Fibroblast of peridontal ligament (primary cell): Measurements from ENCODE around the gene CLEC14A.

Experiments
- DNase-seq: peaks from one replicate; pipeline ENCODE4 v3.0.0-alpha.2; 2010; ENCODE audit errors: extremely low read depth

CLEC14A gene, protein sequence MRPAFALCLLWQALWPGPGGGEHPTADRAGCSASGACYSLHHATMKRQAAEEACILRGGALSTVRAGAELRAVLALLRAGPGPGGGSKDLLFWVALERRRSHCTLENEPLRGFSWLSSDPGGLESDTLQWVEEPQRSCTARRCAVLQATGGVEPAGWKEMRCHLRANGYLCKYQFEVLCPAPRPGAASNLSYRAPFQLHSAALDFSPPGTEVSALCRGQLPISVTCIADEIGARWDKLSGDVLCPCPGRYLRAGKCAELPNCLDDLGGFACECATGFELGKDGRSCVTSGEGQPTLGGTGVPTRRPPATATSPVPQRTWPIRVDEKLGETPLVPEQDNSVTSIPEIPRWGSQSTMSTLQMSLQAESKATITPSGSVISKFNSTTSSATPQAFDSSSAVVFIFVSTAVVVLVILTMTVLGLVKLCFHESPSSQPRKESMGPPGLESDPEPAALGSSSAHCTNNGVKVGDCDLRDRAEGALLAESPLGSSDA

DNA sequence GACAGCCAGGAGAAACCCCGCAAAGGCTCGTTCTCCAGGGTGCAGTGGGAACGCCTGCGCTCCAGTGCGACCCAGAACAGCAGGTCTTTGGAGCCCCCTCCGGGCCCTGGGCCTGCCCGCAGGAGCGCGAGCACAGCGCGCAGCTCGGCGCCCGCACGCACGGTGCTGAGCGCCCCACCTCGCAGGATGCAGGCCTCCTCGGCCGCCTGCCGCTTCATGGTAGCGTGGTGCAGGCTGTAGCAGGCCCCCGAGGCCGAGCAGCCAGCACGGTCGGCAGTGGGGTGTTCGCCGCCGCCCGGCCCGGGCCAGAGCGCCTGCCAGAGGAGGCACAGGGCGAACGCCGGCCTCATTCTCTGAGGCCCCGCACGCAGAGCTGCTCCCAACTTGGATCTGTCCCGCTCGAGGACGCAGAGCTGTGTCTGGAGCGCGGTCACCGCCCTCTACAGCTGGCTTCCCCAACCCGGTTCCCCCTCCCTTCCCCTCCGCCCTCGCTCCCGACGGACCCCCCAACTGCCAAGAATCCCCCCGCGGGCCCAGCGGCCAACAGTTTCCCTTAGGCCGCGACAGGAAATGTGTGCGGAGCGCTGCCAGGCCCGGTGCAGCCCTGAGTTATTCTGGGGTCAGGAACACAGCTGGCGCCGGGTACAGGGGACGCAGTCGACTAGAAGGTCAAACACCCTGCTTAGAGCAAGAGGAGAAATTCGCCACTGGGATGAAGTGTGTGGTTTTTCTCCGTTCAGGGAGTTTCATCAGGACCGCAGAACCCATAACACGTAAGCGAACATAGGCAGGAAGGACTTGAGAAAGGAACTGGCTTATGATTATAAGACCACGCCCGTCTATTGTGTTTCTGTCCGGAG is at the start of gene CLEC14A:
CLEC14A (minus strand) TSS at position 421 of the 860 bp plus-strand sequence; CDS start at position 350, 71 bp downstream.
- DNase-seq = no peak

DNA sequence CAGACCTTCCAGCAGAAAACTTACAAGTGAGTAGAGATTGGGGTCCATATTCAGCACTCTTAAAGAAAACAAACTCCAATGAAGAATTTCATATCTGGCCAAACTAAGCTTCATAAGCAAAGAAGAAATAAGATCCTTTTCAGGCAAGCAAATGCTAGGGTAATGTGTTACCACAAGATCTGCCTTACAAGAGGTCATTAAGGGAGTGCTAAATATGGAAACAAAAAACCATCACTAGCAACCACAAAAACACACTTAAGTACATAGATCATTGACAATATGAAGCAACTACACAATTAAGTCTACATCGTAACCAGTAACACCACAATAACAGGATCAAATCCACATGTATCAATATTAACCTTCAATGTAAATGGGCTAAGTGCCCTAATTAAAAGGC is 47.1 kb upstream of the CLEC14A start:
- DNase-seq = no peak

DNA sequence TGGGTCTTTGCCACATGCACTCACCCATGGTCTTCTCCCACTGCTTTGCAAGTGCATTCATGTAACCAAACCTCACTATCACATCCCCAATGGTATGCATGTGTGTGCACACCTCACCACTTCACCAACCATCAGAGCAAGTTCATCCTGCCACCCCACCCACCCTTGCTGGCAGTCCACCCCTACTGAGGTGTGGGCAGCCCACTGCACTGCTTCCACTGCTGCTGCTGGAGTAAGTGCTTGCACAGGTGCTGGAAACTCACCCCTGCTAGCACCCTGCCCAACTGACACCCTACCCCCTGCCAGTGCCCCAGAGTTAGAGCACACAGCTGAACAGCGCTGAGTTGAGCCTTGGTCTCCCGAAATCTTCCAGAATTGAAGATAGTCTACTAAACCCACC is 46.1 kb upstream of the CLEC14A start:
- DNase-seq = no peak

DNA sequence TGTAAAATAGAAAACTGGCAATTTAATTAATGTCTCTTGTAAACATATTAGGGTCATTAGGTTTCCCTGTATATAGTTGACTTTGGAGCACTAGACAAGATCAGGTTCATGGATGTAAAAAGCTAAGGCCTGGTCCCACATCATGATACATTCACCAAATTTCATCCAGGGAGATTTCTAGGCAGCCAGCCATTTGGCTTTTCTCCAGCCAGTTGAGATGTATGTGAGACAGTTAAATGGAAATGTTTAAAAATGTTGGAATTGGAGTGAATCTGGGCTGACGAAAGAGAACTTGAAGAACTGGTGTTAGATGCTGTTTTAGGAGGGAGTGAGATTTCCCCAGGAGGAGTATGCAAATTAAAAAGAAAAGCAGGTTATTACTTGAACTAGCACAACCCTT is 41.8 kb upstream of the CLEC14A start:
- peak; percentile 11 for DNase-seq

DNA sequence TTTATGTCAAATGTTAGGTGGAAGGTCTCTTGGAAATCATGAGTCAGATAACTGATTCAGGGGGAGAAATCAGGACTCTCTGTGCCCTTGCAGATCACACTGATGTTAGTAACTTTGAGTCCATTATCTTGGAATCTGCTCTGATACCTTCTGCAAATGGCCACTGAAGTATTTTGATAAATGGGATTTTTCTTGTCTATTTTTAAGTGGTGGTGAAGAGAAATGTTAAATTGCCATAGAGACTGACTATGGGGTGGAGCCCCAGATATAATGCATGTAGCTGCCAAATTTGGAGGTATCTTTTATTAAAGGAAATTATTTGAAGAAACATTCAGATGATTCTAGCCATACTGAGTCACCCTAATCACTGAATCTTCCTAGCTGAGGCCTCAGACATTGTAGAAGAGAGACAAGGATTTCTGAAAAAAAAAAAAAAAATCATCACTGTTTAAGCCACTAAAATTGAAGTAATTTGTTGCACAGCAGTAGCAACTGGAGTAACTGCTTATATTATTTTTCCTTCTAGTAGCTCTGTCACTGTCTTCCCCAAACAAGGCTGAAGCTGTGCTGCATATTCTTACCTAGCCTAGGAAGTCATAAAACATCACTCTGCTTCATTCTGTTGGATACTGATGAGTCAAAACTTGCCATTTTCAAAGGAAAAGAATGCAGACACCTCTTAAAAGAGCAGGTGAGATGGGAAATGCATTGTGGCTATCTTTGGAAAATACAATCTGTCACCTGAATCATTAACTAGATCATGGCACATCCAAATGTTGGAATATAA is 36.0 kb upstream of the CLEC14A start:
- DNase-seq = no peak

DNA sequence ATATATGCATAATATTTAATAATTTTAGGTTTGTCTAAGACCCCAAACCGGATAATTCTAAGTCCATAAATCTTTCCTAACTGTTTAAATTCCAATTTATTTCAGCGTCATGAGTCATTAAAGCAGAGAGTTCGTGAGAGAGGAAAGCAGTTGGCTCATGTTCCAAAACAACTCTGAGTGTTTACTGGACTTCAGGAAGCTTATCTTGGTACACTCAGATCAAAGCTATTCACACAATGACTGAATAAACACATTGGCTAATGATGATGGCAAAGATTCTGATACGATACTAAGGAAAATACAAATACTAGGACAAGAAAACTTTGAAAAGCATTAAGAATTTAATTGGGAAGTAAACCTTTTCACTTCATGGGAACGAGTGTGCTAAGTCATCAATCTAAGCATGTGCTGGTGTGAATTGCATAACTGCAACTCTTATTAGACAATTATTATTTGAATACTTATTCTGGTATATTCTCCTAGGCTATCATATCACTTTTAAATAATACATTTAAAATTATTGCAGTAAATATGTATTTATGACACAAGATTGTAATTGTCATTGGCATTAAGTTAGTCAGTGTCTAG is 34.8 kb upstream of the CLEC14A start:
- DNase-seq = peak; percentile 54

DNA sequence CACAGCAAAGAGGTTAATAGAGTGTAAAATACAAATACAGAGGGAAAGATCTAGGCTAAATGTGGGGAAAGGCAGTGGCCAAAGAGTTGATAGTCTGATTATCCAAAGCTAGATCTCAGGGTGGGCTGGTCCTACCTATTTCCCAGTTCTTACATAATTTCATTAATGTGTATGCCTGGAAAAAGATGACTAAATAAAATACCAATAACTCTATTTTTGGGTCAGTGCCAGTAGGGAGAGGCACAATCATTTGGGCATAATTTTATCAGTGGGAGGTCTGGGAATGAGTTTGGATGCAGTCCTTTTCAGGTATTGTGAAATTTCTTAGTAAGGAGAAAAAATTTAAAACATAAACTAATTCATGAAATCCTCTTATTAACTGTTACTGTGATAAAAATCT is 30.6 kb upstream of the CLEC14A start:
- no peak for DNase-seq

DNA sequence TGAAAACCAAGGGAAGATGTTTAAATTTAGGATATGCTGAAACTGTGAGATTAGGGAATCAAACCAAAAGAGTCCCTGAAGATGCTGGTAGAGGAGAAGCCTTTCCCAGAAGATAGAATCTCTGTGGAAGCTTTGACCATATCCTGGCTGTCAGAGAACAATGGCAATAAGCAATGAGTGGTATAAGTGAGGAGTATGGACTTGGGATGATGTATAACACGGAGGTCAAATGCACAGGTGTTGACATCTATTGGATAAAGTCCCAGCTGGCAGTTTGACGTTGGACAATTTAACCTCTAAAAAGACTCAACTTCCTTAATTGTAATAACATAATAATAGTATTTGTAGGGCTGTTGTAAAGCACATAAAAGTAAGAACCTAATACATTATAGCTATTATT is 30.1 kb upstream of the CLEC14A start:
- no peak for DNase-seq

DNA sequence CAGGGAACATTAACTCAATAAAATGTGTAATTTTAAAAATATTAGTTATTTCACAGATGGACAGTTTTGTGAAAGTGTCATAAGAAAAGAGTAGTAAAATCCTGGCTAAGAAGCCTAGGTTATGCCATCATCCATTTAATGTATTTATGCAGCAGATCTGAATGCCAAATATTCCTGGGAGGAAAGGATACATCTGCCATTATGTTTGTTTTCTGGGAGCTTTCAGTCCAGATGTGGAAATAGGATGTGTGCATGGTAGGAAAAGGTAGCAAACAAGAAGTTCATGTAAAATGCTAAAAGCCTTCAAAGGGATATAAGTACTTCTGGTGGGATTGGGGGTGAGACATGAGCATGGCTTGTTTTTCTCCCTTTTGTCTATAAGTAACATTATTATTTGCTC is 27.0 kb upstream of the CLEC14A start:
- DNase-seq = no peak

DNA sequence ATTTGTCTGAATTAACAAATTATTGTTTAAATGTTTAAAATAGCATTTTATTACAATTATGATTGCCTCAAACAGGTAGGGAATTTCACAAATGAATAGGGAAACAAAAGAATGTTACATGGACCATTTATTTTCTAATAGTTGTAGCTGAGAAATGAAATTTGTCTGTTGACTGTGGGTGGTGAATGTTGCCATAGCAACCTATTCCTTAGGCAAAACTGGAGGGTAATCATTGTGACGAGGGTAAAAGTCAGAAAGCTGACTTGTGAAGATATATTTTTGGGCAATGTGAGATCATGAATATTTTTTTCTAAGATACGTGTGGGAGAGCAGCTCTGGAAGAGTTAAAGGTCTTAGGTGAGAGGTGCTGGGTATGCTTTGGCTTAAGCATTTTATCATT is 24.2 kb upstream of the CLEC14A start:
- no peak for DNase-seq

DNA sequence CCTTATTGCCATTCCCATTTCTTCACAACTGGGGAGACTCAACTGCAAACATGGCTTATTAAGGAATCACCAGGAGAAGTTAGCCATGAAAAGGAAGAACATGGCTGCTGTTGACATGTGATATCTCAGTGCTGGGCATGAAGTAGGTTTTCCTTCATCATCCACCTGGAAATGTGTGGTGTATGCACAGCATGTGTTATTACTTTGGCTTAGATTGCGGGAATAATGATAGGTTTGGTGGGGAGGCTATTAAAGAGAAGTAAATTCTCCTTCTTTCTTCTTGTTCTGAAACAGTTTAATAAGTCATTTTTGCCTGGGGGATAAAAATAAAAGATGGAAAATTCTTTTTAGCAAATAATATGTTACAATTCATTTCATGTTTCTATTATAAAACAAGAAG is 23.7 kb upstream of the CLEC14A start:
- no peak for DNase-seq

DNA sequence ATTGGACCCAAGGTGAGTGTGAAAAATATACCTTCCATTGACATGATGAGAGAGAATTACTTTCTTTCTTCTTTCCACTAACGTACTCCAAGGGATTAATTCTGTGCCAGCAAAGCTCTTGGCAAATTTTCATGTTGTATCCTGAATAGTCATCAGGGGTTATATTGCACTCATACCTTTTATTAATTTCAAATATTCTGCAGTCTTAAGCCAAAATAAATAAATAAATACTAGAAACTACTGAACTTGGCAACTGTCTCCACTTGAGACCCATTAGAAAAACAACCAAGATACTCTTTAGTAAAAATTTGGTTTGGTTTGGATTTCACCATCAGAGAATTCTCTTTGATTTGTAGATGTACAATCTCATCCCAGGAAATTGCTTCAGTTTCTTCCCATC is 22.1 kb upstream of the CLEC14A start:
- no peak for DNase-seq

DNA sequence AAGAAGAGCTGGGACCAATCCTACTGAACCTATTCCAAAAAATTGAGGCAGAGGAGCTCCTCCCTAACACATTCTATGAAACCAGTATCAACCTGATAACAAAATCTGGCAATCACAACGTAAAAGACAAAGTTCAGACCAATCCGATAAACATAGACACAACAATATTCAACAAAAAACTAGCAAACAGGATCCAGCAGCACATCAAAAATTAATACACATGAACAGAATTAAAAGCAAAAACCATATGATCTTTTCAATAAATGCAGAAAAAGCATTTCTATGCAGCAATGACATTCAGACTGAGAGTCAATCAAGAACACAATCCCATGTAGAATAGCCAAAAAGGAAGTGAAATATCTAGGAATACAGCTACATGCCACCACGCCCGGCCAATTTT is 7.0 kb upstream of the CLEC14A start:
- no peak for DNase-seq

DNA sequence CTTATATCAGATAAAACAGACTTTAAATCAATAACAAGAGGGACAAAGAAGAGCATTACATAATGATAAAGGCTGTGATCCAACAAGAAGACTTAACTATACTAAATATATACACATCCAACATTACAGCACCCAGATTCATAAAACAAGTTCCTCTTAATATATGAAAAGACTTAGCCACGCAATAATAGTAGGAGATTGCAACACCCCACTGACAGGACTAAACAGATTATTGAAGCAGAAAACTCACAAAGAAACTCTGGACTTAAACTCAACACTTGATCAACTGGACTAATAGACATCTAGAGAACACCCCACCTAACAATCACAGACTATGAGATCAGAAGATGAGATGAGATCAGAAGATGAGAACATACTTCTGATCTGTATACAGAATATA is 5.7 kb upstream of the CLEC14A start:
- no peak for DNase-seq

DNA sequence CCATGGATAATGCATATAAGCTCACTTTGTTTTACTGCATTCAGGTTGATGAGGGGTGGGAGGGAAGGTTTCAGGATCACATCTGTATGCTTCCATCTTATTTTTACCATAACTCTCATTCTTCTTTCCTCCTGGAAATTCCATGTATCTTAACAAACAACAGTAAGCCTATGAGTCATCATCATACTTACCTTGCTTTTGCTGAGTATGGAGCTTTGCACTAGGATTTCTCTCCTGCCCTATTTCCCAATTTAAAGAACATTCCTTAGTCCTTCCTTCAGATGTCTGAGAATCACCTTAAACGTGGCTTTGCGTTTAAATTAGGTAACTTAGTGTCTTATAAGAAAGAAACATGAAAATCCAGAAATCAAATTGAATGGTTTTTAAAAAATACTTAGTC is 1.6 kb upstream of the CLEC14A start:
- no peak for DNase-seq

DNA sequence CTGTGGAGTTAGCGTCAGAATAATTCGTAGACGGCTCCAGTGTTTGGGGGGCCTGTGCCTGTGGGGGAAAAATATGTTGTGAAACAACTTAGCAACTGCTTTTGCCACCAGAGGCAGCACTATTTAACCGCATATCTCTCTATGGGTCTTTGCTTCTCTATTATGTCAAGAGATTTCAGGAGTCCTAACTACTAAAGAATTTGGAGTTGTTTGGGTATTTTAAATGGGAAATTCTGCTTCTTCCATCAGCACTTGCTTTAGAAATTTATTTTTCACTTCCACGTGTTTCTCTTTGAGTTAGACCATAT is 594 bp upstream of the CLEC14A start:
- no peak for DNase-seq

DNA sequence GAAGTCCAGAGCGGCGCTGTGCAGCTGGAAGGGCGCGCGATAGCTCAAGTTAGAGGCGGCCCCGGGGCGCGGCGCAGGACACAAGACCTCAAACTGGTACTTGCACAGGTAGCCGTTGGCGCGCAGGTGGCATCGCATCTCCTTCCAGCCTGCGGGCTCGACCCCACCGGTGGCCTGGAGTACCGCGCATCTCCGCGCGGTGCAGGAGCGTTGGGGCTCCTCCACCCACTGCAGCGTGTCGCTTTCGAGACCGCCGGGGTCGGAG is 553 bp downstream of the CLEC14A start:
- no peak for DNase-seq

DNA sequence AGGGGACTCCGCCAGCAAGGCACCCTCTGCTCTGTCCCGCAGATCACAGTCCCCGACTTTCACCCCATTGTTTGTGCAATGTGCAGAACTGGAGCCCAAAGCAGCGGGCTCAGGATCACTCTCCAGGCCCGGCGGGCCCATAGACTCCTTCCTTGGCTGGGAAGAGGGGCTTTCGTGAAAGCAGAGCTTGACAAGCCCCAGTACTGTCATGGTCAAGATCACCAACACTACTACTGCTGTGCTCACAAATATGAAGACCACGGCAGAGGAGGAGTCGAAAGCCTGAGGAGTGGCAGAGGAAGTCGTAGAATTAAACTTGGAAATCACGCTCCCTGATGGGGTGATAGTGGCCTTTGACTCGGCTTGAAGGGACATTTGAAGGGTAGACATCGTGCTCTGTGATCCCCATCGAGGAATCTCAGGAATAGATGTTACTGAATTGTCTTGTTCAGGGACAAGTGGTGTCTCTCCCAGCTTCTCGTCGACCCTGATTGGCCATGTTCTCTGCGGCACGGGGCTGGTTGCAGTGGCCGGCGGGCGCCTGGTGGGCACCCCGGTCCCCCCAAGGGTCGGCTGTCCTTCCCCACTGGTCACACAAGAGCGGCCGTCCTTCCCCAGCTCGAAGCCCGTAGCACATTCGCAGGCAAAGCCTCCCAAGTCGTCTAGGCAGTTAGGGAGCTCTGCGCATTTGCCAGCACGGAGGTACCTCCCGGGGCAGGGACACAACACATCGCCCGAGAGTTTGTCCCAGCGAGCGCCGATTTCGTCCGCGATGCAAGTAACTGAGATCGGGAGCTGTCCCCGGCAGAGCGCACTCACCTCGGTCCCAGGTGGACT is 1.1 kb downstream of the CLEC14A start:
- DNase-seq = no peak

DNA sequence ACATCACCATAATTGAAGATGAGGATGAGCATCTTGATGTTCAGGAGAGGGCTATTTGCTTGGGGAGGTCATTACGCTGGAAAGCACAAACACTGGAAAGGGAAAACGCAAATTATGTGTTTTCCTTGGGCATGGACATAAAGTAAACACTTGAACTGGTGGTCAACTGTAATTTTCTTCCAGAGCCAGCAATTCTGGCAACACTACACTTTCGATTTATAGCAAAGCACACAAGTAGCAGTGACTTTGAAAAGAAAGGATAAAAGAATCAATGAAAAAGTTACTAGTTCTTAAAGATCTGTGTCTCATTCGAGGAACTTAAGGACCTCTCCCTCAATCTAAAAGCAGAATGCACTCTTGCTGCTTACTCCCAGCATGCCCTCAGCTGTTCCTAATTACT is 2.2 kb downstream of the CLEC14A start:
- DNase-seq = no peak

DNA sequence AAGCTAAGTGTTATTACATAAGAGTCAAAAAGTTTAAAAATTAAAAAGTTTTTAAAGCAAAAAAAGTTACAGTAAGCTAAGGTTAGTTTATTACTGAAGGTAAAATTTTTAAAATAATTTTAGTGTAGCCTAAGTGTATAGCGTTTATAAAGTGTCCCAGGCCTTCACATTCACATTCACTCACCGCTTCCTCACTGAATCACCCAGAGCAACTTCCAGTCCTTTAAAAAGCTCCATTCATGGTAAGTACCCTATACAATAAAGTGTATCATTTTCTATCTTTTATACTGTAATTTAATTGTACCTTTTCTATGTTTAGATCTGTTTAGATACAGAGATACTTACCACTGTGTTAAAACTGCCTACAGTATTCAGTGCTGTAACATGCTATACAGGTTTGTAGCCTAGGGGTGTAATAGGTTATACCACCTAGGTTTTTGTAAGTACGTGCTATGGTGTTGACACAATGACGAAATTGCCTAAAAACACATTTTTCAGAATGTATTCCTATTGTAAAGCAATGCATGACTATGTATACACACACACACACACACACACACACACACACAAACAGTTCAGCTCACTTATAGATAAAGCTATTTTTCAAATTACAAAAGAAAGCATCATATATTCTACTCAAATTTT is 3.7 kb downstream of the CLEC14A start:
- DNase-seq = no peak

DNA sequence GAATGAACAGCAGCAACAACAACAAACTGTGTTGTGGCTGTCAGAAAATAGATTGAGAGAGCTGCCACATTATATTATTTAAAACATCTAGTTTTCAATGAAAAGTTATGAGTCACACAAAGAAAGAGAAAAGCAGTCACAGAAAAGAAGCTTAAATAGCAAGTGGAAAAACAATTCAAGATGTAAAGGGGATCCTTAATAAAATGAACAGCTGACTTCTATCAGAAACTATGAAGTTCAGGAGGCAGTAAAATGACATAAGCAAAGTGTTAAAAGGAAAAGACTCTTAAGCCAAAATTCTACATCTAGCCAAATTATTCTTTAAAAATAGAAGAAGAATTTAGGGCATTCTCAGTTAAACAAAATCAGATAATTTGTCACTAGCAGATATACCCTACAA is 5.6 kb downstream of the CLEC14A start:
- DNase-seq = no peak
